NT2/D1 (cell line): Measurements from ENCODE around the gene ZNF277.

ENCODE experiments used
- SUZ12 ChIP-seq: IDR thresholded peaks from 2 replicates; pipeline ENCODE4 v1.6.1; 2011; ENCODE audit not compliant: insufficient read length, insufficient read depth; ENCODE audit errors: extremely low read depth
- YY1 ChIP-seq: IDR thresholded peaks from 2 replicates; pipeline ENCODE4 v1.6.1; 2011; ENCODE audit not compliant: insufficient read length, insufficient read depth
- ZNF274 ChIP-seq: IDR thresholded peaks from 2 replicates; pipeline ENCODE4 v1.6.1; 2011; ENCODE audit warnings: mild to moderate bottlenecking, low read depth, low read length

- TF ChIP-seq YY1 = no peak
- no peak for TF ChIP-seq SUZ12
- TF ChIP-seq ZNF274 = no peak
These were observed 22.0 kb upstream of the ZNF277 start for GRCh38 chr7:112184455-112184854.
